GM23248 (cell line): ENCODE data around the gene SETD6.

Experiments used
- EZH2 ChIP-seq: fragments of 200-600 bp; sonication (generic); IDR thresholded peaks from 2 replicates; pipeline ENCODE4 v1.6.1; 2018; ENCODE audit warnings: antibody characterized with exemption, mild to moderate bottlenecking; ENCODE audit not compliant: insufficient read depth, poor library complexity, severe bottlenecking
- EZH2phosphoT487 ChIP-seq: fragments of 200-600 bp; sonication (generic); IDR thresholded peaks from 2 replicates; pipeline ENCODE4 v1.6.1; 2018; ENCODE audit warnings: antibody characterized with exemption, moderate library complexity, mild to moderate bottlenecking, low read depth; ENCODE audit not compliant: insufficient read depth

DNA sequence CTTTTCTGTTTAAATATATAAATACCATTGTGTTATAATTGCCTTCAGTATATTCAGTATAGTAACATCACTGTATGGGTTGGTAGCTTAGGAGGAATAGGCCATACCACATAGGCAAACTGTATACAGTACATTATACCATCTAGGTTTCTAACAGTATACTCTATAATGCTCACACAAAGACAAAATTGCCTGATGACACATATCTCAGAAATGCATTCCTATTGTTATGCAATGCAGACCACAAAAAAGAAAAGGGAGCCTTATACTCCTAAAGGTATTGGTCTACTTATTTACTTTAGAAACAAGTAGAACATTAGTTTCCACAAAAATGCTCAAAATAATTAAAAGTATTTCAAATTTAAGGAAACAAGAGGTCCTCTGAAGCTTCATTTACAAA lies 47.9 kb downstream of the SETD6 start:
- TF ChIP-seq EZH2phosphoT487, result no peak
- no peak for TF ChIP-seq EZH2
